Right renal cortex interstitium (tissue), 3 donors: ENCODE measurements around the gene WNT5A. TPM values are rescaled to one million over a fixed set of nuclear protein-coding genes. Genes with fewer than 3 reads are reported as not detected.
A peak's percentile ranks its signal among the peaks of the same experiment; 100 is the strongest.

Source experiments
- DNase-seq, 3 donors: peaks; one replicate each; pipeline ENCODE4 v3.0.0-alpha.2; 2013; ENCODE audit warnings: low read depth in 3 of 3, low spot score in 2 of 3
- polyA plus RNA-seq, 3 donors: library from polyadenylated mRNA; unstranded; fragments of 120-200 nt; gene quantifications; one replicate each; pipeline ENCODE4 v1.2.1, GENCODE V29; 2013; ENCODE audit not compliant: insufficient read length in 3 of 3

Gene WNT5A
- 10 to 100 TPM; 38.4 to 44.3 (median 38.5) TPM for polyA plus RNA-seq

- no peak for DNase-seq
Measured at GRCh38 chr3:55486857-55487380, at the start of gene WNT5A. TSS of gene WNT5A (minus strand) at chr3:55487306. CDS start at chr3:55486985, 321 bp downstream.

GRCh38 chr3:55534876-55535275, 47.8 kb upstream of the WNT5A start:
- no peak for DNase-seq

- no peak for DNase-seq
Measured at GRCh38 chr3:55532806-55533205, 45.7 kb upstream of the WNT5A start.

- no peak for DNase-seq
Measured at GRCh38 chr3:55531321-55531720, 44.2 kb upstream of the WNT5A start.

- no peak for DNase-seq
Measured at GRCh38 chr3:55527361-55527760, 40.3 kb upstream of the WNT5A start.

- DNase-seq = no peak
Measured at GRCh38 chr3:55526332-55527030, 39.4 kb upstream of the WNT5A start.

GRCh38 chr3:55525436-55525835, 38.3 kb upstream of the WNT5A start:
- no peak for DNase-seq

- DNase-seq = peak in 1 of 3 donors; percentile 52
Measured at GRCh38 chr3:55524565-55525244, 37.6 kb upstream of the WNT5A start.

GRCh38 chr3:55523471-55523870, 36.4 kb upstream of the WNT5A start:
- no peak for DNase-seq

GRCh38 chr3:55521738-55522421, 34.8 kb upstream of the WNT5A start:
- DNase-seq = no peak

GRCh38 chr3:55521064-55521737, 34.1 kb upstream of the WNT5A start:
- DNase-seq = no peak

- DNase-seq = no peak
Measured at GRCh38 chr3:55519019-55519418, 31.9 kb upstream of the WNT5A start.

GRCh38 chr3:55518451-55518850, 31.3 kb upstream of the WNT5A start:
- no peak for DNase-seq

GRCh38 chr3:55516392-55517030, 29.4 kb upstream of the WNT5A start:
- no peak for DNase-seq

GRCh38 chr3:55515550-55516246, 28.6 kb upstream of the WNT5A start:
- no peak for DNase-seq

GRCh38 chr3:55514962-55515361, 27.9 kb upstream of the WNT5A start:
- DNase-seq = no peak

GRCh38 chr3:55512571-55513343, 25.7 kb upstream of the WNT5A start:
- no peak for DNase-seq

GRCh38 chr3:55511895-55512570, 24.9 kb upstream of the WNT5A start:
- DNase-seq = no peak
